H9 (cell line): ENCODE results near the gene GRIN3B. TPM values are rescaled to one million over a fixed set of nuclear protein-coding genes. Genes with fewer than 3 reads are reported as not detected.
A peak's percentile ranks its signal among the peaks of the same experiment; 100 is the strongest.

Experiments
- DNase-seq: peaks from one replicate; pipeline ENCODE4 v3.0.0-alpha.2; 2017
- H2AFZ ChIP-seq: one replicate; pipeline ENCODE4 v1.6.1; 2013; ENCODE audit warnings: mild to moderate bottlenecking, low read length, control low read depth, moderate library complexity
- H2AK5ac ChIP-seq: 2 replicates; pipeline ENCODE4 v1.6.1; 2013; ENCODE audit warnings: low read length, control low read depth, mixed read lengths; ENCODE audit not compliant: insufficient read length
- H2BK120ac ChIP-seq: one replicate; pipeline ENCODE4 v1.6.1; 2013; ENCODE audit warnings: low read depth, mild to moderate bottlenecking, low read length, control low read depth, inconsistent platforms; ENCODE audit not compliant: poor library complexity, severe bottlenecking
- H2BK12ac ChIP-seq: 2 replicates; pipeline ENCODE4 v1.6.1; 2013; ENCODE audit warnings: low read length, control low read depth, mixed read lengths, low read depth; ENCODE audit not compliant: insufficient read length
- H2BK15ac ChIP-seq: 2 replicates; pipeline ENCODE4 v1.6.1; 2013; ENCODE audit warnings: low read depth, low read length, control low read depth
- H2BK20ac ChIP-seq: one replicate; pipeline ENCODE4 v1.6.1; 2013; ENCODE audit warnings: low read depth, mild to moderate bottlenecking, low read length, control low read depth, inconsistent platforms; ENCODE audit not compliant: poor library complexity, severe bottlenecking
- H2BK5ac ChIP-seq: 2 replicates; pipeline ENCODE4 v1.6.1; 2013; ENCODE audit warnings: low read length, control low read depth, mixed read lengths; ENCODE audit not compliant: insufficient read length
- H3K14ac ChIP-seq: 2 replicates; pipeline ENCODE4 v1.6.1; 2013; ENCODE audit warnings: low read length, control low read depth; ENCODE audit not compliant: insufficient read depth
- H3K18ac ChIP-seq: 2 replicates; pipeline ENCODE4 v1.6.1; 2013; ENCODE audit warnings: low read depth, mild to moderate bottlenecking, mixed read lengths, low read length, control low read depth; ENCODE audit not compliant: insufficient read length
- H3K23ac ChIP-seq: 2 replicates; pipeline ENCODE4 v1.6.1; 2013; ENCODE audit warnings: low read length, control low read depth, mixed read lengths, low read depth; ENCODE audit not compliant: insufficient read length
- H3K23me2 ChIP-seq: 2 replicates; pipeline ENCODE4 v1.6.1; 2013; ENCODE audit warnings: low read depth, mild to moderate bottlenecking, mixed read lengths, low read length, control low read depth; ENCODE audit not compliant: insufficient read length, poor library complexity, severe bottlenecking
- H3K27ac ChIP-seq: 2 replicates; pipeline ENCODE4 v1.5.1; 2013; ENCODE audit warnings: low read length, control low read depth, mixed read lengths, low read depth; ENCODE audit not compliant: insufficient read length
- H3K27me3 ChIP-seq: 2 replicates; pipeline ENCODE4 v1.6.1; 2013; ENCODE audit warnings: low read length, control low read depth, inconsistent platforms; ENCODE audit not compliant: insufficient read depth
- H3K4ac ChIP-seq: 2 replicates; pipeline ENCODE4 v1.6.1; 2013; ENCODE audit warnings: low read depth, mild to moderate bottlenecking, control low read depth, inconsistent platforms, low read length, moderate library complexity
- H3K4me1 ChIP-seq: 2 replicates; pipeline ENCODE4 v1.6.1; 2013; ENCODE audit warnings: low read length, control low read depth, inconsistent platforms; ENCODE audit not compliant: insufficient read depth
- H3K4me2 ChIP-seq: 2 replicates; pipeline ENCODE4 v1.6.1; 2013; ENCODE audit warnings: low read length, control low read depth, mixed read lengths; ENCODE audit not compliant: insufficient read length, insufficient read depth
- H3K56ac ChIP-seq: 2 replicates; pipeline ENCODE4 v1.6.1; 2013; ENCODE audit warnings: low read depth, mild to moderate bottlenecking, mixed read lengths, low read length, control low read depth; ENCODE audit not compliant: insufficient read length
- H3K79me1 ChIP-seq: 2 replicates; pipeline ENCODE4 v1.6.1; 2013; ENCODE audit warnings: low read depth, mild to moderate bottlenecking, moderate library complexity, low read length, control low read depth, inconsistent platforms; ENCODE audit not compliant: insufficient read depth, poor library complexity, severe bottlenecking
- H3K79me2 ChIP-seq: 2 replicates; pipeline ENCODE4 v1.6.1; 2013; ENCODE audit warnings: low read length, control low read depth, inconsistent platforms; ENCODE audit not compliant: insufficient read depth
- H3K9ac ChIP-seq: 2 replicates; pipeline ENCODE4 v1.6.1; 2013; ENCODE audit warnings: low read length, control low read depth, mixed read lengths; ENCODE audit not compliant: insufficient read length; ENCODE audit errors: extremely low read depth
- H3K9me3 ChIP-seq: one replicate; pipeline ENCODE4 v1.6.1; 2013; ENCODE audit warnings: low read depth, low read length, inconsistent platforms; ENCODE audit not compliant: control insufficient read depth
- H3T11ph ChIP-seq: one replicate; pipeline ENCODE4 v1.6.1; 2013; ENCODE audit warnings: mild to moderate bottlenecking, low read length, control low read depth, inconsistent platforms
- H4K20me1 ChIP-seq: one replicate; pipeline ENCODE4 v1.6.1; 2013; ENCODE audit not compliant: control insufficient read depth, insufficient read length, insufficient read depth
- H4K5ac ChIP-seq: 2 replicates; pipeline ENCODE4 v1.6.1; 2013; ENCODE audit warnings: low read depth, mild to moderate bottlenecking, mixed read lengths, low read length, control low read depth; ENCODE audit not compliant: insufficient read length
- H4K8ac ChIP-seq: replicated peaks from 2 replicates; pipeline ENCODE4 v1.6.1; 2013; ENCODE audit warnings: low read length, control low read depth, mixed read lengths, low read depth; ENCODE audit not compliant: insufficient read length
- H4K91ac ChIP-seq: 2 replicates; pipeline ENCODE4 v1.6.1; 2013; ENCODE audit warnings: low read depth, mild to moderate bottlenecking, moderate library complexity, mixed read lengths, low read length, control low read depth; ENCODE audit not compliant: insufficient read length
- H3K27ac Mint-ChIP-seq, 3 experiments: 2 replicates in 2 of 3; 3 replicates in 1 of 3; pipeline ENCODE4 v1.8.0; 2020 to 2021; ENCODE audit warnings: mixed read lengths in 3 of 3, mild to moderate bottlenecking in 1 of 3, moderate library complexity in 1 of 3
- H3K27me3 Mint-ChIP-seq: 2 replicates; pipeline ENCODE4 v1.8.0; 2021; ENCODE audit warnings: low read depth, mild to moderate bottlenecking, moderate library complexity, mixed read lengths
- H3K36me3 Mint-ChIP-seq, 3 experiments: 2 replicates in 2 of 3; 3 replicates in 1 of 3; pipeline ENCODE4 v1.8.0; 2020 to 2021; ENCODE audit warnings: low read depth in 3 of 3, mixed read lengths in 3 of 3; ENCODE audit not compliant: insufficient read depth in 1 of 3
- H3K4me1 Mint-ChIP-seq, 2 experiments: 2 replicates each; pipeline ENCODE4 v1.8.0; 2020; ENCODE audit warnings: mixed read lengths in 2 of 2
- H3K4me3 Mint-ChIP-seq, 2 experiments: 2 replicates in 1 of 2; 3 replicates in 1 of 2; pipeline ENCODE4 v1.8.0; 2020 to 2021; ENCODE audit warnings: mild to moderate bottlenecking in 2 of 2, mixed read lengths in 2 of 2, moderate library complexity in 1 of 2
- H3K9me3 Mint-ChIP-seq, 2 experiments: 2 replicates in 1 of 2; 3 replicates in 1 of 2; pipeline ENCODE4 v1.8.0; 2020; ENCODE audit warnings: mild to moderate bottlenecking in 2 of 2, mixed read lengths in 2 of 2, moderate library complexity in 1 of 2
- WGBS: extraction: QIAGEN DNeasy Blood & Tissue Kit; methylation state at CpG from one replicate; pipeline ENCODE4 v1.1.7; 2013; ENCODE audit warnings: missing lambda C conversion rate, low lambda C conversion rate, mixed read lengths; ENCODE audit not compliant: insufficient read length; ENCODE audit errors: extremely low coverage; 5-methylcytosine and 5-hydroxymethylcytosine counted together
- total RNA-seq: library from RNA; stranded (reverse); gene quantifications from 2 replicates; pipeline ENCODE4 v1.2.1, GENCODE V29; 2021
- TF ChIP-seq, protein P1 (sequence below): fragments of 200-600 bp; sonication (generic); conservative IDR thresholded peaks from 3 replicates; pipeline ENCODE4 v1.8.0; 2021; ENCODE audit warnings: antibody characterized with exemption, mild to moderate bottlenecking

GRIN3B gene
- total RNA-seq, 1 experiment from 2014 or later = 1.0 TPM

DNA sequence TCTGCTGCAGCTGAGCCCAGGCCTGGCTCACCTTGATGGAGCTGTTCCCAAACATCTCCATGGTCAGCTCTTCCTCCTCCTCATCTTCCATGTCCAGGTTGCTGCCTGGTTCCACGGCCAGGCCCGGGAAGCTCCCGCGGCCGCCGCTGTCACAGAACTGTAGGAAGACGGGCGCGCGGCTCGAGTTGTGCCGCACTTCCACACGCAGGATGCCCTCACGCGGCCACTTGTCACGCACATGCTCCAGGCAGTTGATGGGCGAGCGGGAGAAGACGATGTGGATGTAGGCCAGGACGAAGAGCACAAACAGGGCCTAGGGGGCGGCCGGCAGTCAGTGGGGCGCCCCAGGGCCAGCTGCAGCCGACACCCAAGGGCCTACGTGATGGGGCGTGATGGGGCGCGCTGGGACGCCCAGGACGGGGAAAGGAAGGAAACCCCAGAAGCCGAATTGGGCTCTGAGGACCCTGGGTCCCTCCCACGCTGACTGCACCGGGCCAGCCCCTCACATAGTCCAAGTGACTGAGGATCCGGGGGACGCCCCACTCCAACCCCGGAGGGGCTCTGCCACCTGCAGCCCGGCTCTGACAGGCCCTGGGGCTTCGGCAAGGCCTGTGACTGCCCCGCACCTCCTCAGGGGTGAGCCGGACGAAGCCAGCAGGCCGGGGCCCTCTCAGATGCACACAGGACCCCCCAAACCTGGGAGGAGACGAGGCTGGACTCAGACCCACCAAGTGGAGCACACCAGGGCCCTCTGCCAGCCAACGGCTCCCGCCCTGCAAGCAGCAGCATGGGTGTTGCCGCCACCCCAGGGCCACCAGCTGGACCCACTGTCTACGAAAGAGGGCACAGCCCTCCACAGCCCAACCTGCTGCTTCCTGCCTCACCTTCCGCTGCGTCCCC is 14.2 kb downstream of the GRIN3B start:
- no peaks in the 10 kb centered on the region for H3K23me2 ChIP-seq
- H2BK5ac ChIP-seq = no peak overlapping the region
- H4K91ac ChIP-seq = no peak overlapping the region
- H3K9ac ChIP-seq = no peak overlapping the region
- no peak overlapping the region for H3K18ac ChIP-seq
- no CpG with 5 or more reads among the region's 49 CpGs for WGBS
- no peak overlapping the region for H3K23ac ChIP-seq
- no peak for DNase-seq
- H4K20me1 ChIP-seq = no peaks in the 10 kb centered on the region
- no peak overlapping the region for H3K56ac ChIP-seq
- no peak overlapping the region for H2BK15ac ChIP-seq
- H3K36me3 Mint-ChIP-seq = peaks cover 2 to 16% (median 13%) of the 10 kb centered on the region in 3 experiments; a peak in 5 of 7 replicates
- H3K4me1 ChIP-seq = no peaks in the 10 kb centered on the region; the same call in 1 of the 2 replicates
- no peak overlapping the region for H2BK20ac ChIP-seq
- no peak overlapping the region for H3K4me2 ChIP-seq
- no peak overlapping the region for H2AK5ac ChIP-seq
- H2BK120ac ChIP-seq = no peak overlapping the region
- no peak overlapping the region for H3K27ac ChIP-seq
- H3T11ph ChIP-seq = no peak overlapping the region
- H2AFZ ChIP-seq = no peak overlapping the region
- peaks cover 33% of the 10 kb centered on the region; the same call in 1 of the 2 replicates for H3K79me2 ChIP-seq
- peak overlapping the region in 1 of 2 experiments; percentile 29; a peak in 1 of 5 replicates for H3K4me3 Mint-ChIP-seq
- H3K27ac Mint-ChIP-seq = peak overlapping the region; percentile 52 to 83 (median 73); a peak in 2 of 7 replicates
- peaks cover 17 to 25% of the 10 kb centered on the region in 2 experiments for H3K4me1 Mint-ChIP-seq
- H3K9me3 Mint-ChIP-seq = no peaks in the 10 kb centered on the region
- no peaks in the 10 kb centered on the region for H3K9me3 ChIP-seq
- H3K14ac ChIP-seq = no peak overlapping the region; the same call in 1 of the 2 replicates
- TF ChIP-seq, protein P1, sequence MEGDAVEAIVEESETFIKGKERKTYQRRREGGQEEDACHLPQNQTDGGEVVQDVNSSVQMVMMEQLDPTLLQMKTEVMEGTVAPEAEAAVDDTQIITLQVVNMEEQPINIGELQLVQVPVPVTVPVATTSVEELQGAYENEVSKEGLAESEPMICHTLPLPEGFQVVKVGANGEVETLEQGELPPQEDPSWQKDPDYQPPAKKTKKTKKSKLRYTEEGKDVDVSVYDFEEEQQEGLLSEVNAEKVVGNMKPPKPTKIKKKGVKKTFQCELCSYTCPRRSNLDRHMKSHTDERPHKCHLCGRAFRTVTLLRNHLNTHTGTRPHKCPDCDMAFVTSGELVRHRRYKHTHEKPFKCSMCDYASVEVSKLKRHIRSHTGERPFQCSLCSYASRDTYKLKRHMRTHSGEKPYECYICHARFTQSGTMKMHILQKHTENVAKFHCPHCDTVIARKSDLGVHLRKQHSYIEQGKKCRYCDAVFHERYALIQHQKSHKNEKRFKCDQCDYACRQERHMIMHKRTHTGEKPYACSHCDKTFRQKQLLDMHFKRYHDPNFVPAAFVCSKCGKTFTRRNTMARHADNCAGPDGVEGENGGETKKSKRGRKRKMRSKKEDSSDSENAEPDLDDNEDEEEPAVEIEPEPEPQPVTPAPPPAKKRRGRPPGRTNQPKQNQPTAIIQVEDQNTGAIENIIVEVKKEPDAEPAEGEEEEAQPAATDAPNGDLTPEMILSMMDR = no peak
- peaks cover 5% of the 10 kb centered on the region for H3K79me1 ChIP-seq
- no peaks in the 10 kb centered on the region for H3K27me3 Mint-ChIP-seq
- H4K5ac ChIP-seq = no peak overlapping the region
- no peak overlapping the region for H3K4ac ChIP-seq
- no peak overlapping the region for H2BK12ac ChIP-seq
- H4K8ac ChIP-seq = no peak overlapping the region
- no peaks in the 10 kb centered on the region for H3K27me3 ChIP-seq
